Stimulated activated CD4-positive, alpha-beta T cell treated with anti-CD3 and anti-CD28 coated beads, Interleukin-1b, Interleukin-23, amount 100 ng/mL, for 4 hours (primary cell): ENCODE results near the gene PSKH1.
A peak's percentile ranks its signal among the peaks of the same experiment; 100 is the strongest.
"Not testable (repeated sequence)": the region's sequence is repeated elsewhere in the genome, so short reads cannot be mapped to it uniquely, and the experiment has no call there.

ENCODE experiments used
- DNase-seq, 2 donors: peaks; one replicate each; pipeline ENCODE4 v3.0.0-alpha.2; 2020; ENCODE audit warnings: low read depth in 2 of 2

Gene PSKH1

DNA sequence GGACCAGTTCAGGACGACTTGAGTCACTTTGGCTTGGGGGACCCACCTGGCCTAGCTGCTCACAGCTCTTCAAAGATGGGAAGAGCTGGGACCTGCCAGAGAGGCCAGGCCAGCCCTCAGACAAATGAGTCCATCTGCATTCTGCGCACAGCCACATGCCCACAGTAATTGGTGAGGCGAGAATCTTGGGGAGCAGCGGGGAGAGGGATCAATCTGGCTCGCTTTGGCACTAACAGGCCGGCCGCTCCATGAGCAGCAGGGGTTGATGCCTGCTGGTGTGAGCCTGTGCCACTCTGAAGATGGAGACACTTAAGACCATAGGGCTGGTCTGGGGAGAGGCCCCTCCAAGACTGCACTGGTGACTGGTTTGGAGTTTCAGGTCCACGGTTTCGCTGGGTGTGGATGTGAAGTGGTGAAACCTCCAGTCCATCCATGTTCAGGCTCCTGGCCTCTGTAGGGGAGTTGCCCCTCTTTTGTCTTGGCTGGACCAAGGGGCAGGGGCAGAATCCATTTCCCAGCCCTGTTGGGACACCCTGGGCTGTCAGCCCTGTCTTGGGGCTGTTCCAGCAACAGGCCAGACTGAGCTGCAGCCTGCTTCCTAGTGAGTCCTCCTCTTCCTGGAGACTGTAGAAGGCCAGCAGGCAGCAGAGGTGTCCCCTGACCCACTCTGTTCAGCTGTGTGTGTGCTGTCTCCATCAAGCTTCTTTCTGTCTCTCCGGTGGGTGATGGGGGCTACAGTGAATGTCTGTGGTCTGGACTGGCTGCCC is 31.3 kb downstream of the PSKH1 start:
- DNase-seq = no peak

DNA sequence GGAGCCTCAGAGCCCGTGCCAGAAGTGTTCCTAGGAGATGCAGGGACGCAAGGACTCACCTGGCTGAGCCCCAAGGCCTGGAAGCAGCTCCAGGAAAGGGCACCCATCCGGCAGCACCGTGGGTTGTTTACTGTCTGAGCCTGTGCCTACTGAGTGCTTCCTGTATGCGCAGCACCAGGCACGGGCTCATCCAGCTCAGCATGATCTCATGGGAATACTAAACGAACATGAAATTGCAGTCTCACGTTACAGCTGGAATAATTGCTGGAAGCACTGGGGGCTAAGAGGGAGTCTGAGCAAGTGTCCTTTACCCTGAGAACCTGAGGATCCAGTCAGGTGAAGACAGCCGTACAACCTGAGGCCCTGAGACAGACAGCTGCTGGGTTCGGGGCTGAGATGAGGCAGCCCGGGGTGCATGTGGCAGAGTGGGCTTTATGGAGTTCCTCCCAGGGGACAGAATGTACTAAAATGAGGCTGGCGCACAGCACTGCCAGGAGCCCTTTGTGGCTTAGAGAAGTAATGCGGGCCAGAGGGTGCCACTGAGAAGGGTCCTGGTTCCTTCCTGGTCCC is 33.2 kb downstream of the PSKH1 start:
- no peak for DNase-seq

DNA sequence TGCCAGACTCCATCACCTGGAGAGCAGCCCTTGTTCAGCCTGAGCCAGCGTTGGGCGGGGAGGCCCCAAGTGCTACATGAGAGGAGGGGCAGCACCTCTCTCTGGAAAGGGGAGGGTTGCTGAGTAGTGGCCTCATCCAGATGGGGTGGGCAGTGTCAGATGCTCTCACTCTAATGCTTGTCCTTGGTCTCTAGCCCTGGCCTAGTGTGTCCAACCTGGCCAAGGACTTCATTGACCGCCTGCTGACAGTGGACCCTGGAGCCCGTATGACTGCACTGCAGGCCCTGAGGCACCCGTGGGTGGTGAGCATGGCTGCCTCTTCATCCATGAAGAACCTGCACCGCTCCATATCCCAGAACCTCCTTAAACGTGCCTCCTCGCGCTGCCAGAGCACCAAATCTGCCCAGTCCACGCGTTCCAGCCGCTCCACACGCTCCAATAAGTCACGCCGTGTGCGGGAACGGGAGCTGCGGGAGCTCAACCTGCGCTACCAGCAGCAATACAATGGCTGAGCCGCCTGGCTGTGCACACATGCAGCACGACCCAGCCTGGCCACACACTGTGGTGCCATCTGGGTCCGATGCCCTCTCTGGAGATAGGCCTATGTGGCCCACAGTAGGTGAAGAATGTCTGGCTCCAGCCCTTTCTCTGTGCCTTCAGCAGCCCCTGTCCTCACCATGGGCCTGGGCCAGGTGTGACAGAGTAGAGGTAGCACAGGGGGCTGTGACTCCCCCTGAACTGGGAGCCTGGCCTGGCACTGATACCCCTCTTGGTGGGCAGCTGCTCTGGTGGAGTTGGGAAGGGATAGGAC is 34.3 kb downstream of the PSKH1 start:
- DNase-seq = no peak

DNA sequence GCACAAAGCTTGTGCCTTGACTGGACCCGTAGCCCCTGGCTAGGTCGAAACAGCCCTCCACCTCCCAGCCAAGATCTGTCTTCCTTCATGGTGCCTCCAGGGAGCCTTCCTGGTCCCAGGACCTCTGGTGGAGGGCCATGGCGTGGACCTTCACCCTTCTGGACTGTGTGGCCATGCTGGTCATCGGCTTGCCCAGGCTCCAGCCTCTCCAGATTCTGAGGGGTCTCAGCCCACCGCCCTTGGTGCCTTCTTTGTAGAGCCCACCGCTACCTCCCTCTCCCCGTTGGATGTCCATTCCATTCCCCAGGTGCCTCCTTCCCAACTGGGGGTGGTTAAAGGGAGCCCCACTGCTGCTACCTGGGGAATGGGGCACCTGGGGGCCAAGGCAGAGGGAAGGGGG is 35.1 kb downstream of the PSKH1 start:
- DNase-seq = no peak

DNA sequence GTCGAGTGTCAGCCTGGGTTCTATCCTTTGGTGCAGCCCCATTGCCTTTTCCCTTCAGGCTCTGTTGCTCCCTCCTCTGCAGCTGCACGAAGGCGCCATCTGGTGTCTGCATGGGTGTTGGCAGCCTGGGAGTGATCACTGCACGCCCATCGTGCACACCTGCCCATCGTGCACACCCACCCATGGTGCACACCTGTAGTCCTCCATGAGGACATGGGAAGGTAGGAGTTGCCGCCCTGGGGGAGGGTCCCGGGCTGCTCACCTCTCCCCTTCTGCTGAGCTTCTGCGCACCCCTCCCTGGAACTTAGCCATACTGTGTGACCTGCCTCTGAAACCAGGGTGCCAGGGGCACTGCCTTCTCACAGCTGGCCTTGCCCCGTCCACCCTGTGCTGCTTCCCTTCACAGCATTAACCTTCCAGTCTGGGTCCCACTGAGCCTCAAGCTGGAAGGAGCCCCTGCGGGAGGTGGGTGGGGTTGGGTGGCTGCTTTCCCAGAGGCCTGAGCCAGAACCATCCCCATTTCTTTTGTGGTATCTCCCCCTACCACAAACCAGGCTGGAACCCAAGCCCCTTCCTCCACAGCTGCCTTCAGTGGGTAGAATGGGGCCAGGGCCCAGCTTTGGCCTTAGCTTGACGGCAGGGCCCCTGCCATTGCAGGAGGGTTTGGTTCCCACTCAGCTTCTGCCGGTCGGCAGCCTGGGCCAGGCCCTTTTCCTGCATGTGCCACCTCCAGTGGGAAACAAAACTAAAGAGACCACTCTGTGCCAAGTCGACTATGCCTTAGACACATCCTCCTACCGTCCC is 35.7 kb downstream of the PSKH1 start:
- DNase-seq = peak; percentile 65 to 69

DNA sequence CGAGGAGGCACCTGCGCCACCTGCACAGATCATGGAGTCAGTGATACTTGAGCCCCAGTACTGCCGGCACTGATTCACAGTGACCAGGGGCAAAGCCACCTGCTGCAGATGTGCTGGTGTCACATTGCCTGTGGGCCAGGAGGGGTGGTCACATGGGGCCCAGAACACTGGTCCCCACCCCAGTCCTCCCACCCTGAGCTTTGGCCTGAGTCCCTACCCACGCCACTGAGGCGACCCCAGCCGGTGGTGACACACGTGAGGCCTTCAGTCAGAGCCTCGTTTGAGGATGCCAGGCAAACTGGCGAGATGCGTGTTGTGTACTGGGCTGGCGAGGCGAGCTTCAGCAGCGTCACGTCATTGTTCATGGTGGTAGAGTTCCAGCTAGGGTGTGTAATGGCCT is 37.1 kb downstream of the PSKH1 start:
- no peak for DNase-seq

DNA sequence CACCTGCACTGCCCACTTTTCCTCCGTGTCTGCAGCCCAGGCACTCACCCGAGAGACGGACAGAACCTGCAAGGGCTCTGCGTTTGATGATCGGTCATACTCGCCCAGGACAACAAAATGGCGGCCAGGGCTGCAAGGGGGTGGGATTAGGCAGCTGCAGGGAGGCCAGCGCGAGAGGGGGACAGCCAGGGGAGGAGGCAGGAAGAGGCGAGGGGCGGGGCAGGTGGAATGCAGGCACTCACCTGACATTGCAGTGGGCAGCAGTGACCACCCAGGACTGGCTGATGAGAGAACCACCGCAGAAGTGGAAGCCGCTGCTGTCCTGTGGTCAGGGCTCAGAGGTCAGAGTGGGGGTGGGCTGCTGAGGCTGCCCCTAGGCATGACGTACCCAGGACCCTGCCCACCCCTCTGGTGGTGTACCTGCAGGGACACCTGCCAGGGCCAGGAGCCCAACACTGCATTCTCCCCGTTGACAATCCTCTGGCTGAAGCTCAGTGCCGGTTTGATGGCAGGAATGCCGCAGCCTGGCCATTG is 37.7 kb downstream of the PSKH1 start:
- no peak for DNase-seq

DNA sequence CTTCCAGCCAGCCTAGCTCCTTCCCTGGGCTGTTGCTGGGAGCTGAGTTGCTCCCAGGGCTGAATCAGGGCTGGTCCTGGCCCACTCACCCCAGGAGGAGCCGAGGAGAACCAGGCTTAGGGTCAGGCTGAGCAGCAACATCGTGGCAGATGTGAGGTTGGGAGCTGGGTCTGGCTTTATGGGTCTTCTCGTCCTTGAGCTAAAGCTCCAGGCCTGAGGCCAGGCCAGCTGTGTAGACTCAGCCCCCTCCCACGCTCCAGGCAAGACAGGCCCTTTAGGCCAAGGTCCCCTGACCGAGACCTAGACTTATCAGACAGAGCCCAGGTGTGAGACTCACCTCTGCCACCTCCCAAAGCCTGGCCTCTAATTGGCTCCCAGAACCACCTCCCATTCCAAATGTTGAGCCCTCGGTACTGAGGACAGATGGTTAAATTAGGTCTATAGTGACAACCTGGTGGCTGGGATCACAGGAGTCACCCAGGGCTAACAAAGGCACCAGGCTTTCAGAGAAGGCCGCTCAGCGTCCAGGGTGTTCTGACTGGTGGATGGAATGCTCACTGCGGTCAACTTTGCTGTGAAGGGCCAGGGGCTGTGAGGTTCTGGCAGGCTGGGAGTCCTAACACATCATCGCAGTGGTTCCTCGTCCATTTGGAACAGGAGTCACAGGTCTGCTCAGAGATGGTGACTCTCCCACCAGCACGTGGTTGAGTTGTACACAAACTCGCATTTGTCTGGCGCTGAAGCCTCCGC is 38.8 kb downstream of the PSKH1 start, which contains the start of gene CTRL:
TSS of gene CTRL (minus strand) at position 151 of the 750 bp plus-strand sequence. CDS start at position 141, 10 bp downstream.
- no peak for DNase-seq

DNA sequence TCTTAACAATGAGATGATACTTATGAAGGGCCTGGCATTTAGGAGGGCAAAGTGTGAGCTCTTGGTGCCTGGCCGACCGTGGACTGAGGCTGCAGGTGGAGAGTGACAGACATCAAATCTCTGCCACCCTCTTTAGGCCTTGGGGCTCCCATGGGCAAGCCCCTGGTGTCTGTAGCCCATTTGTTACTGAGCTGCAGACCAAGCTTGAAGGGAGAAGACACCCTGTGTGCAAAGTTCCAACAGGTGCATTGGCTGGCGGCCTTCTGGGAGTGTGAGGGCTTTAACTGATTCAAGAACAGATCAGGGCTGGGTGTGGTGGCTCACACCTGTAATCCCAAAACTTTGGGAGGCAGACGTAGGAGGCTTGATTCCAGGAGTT is 39.4 kb downstream of the PSKH1 start:
- DNase-seq = no peak

DNA sequence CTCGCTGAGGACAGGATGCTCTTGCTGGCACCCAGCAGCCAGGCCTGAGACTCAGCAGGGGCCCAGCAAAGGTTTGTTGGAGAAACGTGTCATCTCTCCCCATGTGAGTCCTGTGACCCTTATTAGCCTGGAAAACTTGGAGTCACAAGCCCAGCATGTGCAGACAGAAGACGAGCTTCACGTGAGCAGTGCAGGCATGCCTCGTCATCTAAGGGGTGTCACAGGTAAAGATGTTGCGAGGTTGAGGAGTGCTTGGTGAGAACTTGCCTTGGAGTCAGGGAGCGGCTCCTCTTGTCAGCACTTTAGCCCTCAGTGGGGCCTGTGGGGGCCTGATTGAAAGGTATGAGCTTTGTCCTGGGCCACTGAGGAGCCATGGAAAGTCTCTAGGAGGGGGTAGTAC is 40.8 kb downstream of the PSKH1 start:
- no peak for DNase-seq

DNA sequence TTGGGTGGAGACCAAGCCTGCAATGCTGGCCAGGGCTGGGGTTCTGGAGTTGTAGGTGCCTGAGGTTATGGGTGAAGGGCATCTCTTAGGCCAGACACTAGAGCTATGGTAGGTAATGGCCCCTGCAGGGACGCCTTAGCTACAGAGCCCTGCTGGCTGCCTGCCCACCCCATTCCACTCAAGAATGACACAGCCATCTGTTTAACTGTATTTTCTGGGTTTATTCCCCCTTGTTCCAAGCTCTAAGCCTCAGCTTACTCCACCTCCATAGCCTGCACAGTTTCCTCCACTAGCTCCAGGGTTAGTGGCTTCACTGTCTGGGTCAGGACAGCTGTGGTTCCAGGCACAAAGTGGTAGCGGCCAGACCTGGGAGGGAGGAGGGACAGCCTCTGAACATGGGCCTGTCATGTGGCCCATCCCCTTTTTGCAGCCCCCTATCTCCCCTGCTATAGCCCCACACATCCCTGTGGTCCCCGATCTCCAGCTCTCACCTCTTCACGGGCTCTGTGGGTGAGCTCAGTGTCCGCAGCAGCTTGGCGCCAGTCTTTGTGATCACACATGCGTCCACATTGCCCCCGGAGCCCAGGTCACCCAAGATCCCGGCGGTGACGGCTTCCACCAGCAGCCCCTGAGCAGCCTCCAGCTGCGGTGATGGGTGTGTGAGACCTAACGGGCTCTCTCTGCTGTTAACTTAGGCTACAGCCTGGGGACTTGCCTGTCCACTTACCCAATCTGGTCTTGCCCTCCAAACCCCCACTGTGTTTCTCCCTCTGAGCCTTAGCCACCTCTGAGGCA is 41.4 kb downstream of the PSKH1 start:
- no peak for DNase-seq

DNA sequence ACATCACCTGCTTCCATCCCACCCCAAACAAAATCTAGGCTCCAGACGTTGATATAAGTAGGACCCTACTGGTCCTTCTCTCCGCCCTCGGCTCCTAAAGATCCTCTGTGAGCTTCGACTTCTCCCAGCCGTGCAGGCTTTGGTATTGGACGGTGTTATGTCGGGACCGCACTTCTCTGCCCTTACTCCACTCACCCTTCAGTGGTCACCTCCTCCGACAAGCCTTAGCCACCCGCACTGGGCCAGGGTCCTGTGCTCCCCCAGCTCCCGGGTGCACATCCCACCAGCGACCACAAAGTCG is 42.0 kb downstream of the PSKH1 start:
- no peak for DNase-seq

DNA sequence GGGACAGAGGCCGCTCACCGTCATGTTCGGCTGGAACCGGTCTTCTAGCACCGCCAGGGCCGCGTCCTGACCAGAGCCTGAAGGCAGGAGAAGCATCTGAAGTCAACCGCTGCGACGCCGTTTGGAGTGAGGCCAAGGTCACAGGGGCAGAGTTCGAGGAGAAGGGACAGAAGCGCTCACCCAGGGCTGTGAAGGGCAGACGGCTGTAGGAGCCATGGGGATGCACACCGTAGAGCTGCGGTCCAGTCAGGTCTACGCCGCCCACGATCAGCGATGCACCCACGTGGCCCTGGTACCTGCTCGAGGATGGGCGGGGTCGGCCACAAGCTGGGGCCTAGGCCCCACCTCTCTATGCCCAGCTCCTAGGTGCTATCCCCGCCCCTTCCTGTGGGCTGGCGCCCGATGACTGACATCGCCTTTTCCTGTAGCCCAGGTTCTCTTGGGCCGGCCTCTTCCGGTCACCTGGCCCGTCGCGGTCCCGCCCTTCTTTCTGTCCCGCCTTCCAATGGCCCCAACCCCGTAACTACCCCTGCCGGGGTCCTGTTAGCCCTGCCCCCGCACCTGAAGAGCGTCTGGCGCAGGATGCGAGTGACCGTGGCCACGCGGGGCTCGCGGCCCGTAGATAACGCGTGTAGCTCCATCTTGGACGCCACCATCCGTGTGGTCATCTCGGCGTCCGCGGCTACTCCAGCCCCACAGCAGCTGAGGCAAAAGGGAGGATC is 42.5 kb downstream of the PSKH1 start:
- peak; percentile 88 to 90 for DNase-seq

DNA sequence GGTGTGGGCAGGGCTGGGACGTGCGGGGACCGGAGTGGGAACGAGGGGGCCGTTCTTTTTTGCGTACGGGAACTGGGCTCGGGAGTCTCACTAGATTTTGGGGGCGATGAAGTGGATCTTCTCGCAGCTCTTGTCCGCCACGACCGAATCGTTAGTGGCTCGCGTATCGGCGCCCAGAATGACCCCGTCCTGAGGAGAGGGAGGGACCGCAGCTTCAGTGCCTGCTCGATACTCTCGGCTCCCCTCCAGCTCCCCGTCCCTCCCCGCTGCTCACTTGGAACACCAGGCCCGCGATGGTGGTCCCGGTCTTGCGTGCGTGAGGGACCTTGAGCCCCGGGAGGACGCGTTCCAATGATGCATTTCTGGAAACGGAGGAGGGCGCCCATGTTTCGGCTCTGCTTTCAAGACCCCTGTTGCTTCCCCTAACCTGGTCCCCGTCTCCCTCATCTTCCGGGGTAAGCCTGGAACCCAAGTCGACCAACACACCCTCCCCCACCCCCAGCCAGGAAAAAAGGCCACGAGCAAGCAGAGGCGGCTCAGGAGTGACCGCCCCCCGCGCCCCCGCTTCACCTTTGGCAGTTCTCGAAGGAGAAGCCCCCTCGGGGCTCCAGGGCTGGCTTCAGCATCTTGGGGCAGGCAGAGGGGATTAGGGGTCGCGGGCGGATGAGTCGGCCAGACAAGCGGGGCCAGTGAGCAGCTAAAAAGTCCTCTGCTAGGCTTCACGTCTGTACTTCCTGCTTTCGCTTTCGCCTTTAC is 43.2 kb downstream of the PSKH1 start, which contains the start of gene PSMB10:
TSS of gene PSMB10 (minus strand) at position 727 of the 756 bp plus-strand sequence. CDS start at position 626, 101 bp downstream.
- peak; percentile 30 to 53 for DNase-seq

DNA sequence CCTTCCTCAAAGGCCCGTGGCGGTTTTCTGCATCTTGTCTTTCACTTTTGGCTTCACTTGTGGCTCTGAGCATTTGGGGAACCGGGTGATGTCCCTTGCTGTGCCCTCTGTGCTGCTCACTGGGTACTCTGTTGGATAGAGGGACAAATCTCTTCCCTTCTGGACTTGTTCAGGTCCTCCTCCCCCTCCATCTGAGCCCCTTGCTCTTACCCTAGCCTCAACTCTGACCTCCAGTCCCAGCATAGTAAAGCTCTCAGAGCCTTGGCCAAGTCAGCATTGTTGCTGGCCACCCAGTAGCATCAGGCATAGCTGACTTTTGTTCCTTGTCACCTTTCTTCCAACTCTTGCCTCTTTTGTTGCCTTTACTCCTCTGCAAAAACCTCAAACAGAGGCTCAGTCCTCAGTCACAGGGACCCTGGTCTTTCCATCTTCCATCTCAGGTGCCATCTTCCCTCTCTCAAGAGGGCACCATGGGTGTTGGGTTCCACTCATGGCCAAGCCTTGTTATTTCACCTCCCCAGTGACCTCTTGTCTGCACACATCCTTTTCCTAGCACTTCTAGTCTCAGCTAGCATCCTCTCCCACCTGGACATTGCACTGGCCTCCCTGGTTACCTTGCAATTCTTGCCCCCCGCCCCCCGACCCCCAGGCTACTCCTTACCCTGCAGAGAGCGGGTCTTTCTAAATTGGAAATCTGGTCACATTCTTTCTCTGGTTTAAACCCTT is 44.0 kb downstream of the PSKH1 start:
- DNase-seq = peak in 1 of 2 donors; percentile 66

DNA sequence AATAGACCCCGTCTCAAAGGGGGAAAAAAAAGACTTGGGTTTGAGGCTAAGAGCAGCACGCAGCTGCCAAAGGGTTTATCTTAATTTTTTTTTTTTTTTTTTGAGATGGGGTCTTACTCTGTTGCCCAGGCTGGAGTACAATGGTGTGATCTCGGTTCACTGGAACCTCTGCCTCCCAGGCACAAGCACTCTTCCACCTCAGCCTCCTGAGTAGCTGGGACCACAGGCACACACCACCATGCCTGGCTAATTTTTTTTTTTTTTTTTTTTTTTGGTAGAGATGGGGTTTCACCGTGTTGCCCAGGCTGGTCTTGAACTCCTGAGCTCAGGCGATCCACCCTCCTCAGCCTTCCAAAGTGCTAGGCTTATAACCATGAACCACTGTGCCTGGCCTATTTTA is 44.7 kb downstream of the PSKH1 start:
- DNase-seq = not testable (repeated sequence)

DNA sequence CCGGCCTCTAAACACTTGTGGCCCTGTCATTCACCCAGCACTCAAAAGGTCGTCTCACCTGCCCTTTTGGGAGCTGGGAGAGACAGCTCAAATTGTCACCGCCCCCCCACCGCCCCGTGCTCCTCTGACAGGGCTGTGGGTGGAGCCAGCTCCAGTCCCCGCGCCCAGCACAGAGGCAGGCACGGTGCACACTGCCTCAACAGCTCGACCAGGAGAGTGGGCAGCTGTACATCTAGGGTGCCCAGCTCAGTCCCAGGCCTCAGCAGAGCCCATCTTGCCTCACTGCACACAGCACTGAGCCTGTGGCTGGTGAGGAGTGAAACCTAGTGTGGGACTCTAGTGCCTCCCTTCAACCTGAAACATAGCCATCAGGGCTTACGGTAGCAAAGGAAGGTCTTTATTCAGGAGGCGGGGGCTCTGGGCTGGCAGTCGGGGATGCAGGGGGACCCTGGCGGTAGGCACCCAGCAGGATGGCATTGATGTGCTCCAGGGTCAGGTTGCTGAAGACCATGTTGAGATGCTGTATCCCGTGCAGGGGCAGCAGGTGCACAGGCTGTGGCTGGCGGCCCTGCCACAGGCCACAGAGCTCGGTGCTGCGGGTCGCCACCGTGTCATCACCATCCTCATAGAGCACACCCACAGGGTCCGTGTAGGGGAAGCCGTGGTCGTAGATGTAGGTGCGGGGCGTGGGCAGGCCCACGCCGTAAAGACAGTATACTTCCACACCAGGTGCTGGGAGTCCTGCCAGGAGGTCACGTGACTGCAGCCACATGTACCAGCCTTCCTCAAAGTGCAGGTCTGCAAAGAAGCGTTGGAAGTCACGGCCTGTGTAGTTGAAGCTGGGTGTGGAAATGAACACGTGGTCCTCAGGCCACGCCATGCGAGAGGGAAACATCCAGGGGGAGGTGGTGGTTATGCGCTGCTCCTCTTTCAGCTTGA is 46.7 kb downstream of the PSKH1 start:
- peak in 1 of 2 donors; percentile 60 for DNase-seq
